H9 (cell line): ENCODE measurements around the gene NPHP1. TPM values are rescaled to one million over a fixed set of nuclear protein-coding genes. Genes with fewer than 3 reads are reported as not detected.
A peak's percentile ranks its signal among the peaks of the same experiment; 100 is the strongest.
"Not testable (repeated sequence)": the region's sequence is repeated elsewhere in the genome, so short reads cannot be mapped to it uniquely, and the experiment has no call there.

Source experiments
- DNase-seq: peaks from one replicate; pipeline ENCODE4 v3.0.0-alpha.2; 2017
- H2AFZ ChIP-seq: one replicate; pipeline ENCODE4 v1.6.1; 2013; ENCODE audit warnings: mild to moderate bottlenecking, low read length, control low read depth, moderate library complexity
- H2AK5ac ChIP-seq: 2 replicates; pipeline ENCODE4 v1.6.1; 2013; ENCODE audit warnings: low read length, control low read depth, mixed read lengths; ENCODE audit not compliant: insufficient read length
- H2BK120ac ChIP-seq: one replicate; pipeline ENCODE4 v1.6.1; 2013; ENCODE audit warnings: low read depth, mild to moderate bottlenecking, low read length, control low read depth, inconsistent platforms; ENCODE audit not compliant: poor library complexity, severe bottlenecking
- H2BK12ac ChIP-seq: 2 replicates; pipeline ENCODE4 v1.6.1; 2013; ENCODE audit warnings: low read length, control low read depth, mixed read lengths, low read depth; ENCODE audit not compliant: insufficient read length
- H2BK15ac ChIP-seq: 2 replicates; pipeline ENCODE4 v1.6.1; 2013; ENCODE audit warnings: low read depth, low read length, control low read depth
- H2BK20ac ChIP-seq: one replicate; pipeline ENCODE4 v1.6.1; 2013; ENCODE audit warnings: low read depth, mild to moderate bottlenecking, low read length, control low read depth, inconsistent platforms; ENCODE audit not compliant: poor library complexity, severe bottlenecking
- H2BK5ac ChIP-seq: 2 replicates; pipeline ENCODE4 v1.6.1; 2013; ENCODE audit warnings: low read length, control low read depth, mixed read lengths; ENCODE audit not compliant: insufficient read length
- H3K14ac ChIP-seq: 2 replicates; pipeline ENCODE4 v1.6.1; 2013; ENCODE audit warnings: low read length, control low read depth; ENCODE audit not compliant: insufficient read depth
- H3K18ac ChIP-seq: 2 replicates; pipeline ENCODE4 v1.6.1; 2013; ENCODE audit warnings: low read depth, mild to moderate bottlenecking, mixed read lengths, low read length, control low read depth; ENCODE audit not compliant: insufficient read length
- H3K23ac ChIP-seq: 2 replicates; pipeline ENCODE4 v1.6.1; 2013; ENCODE audit warnings: low read length, control low read depth, mixed read lengths, low read depth; ENCODE audit not compliant: insufficient read length
- H3K23me2 ChIP-seq: 2 replicates; pipeline ENCODE4 v1.6.1; 2013; ENCODE audit warnings: low read depth, mild to moderate bottlenecking, mixed read lengths, low read length, control low read depth; ENCODE audit not compliant: insufficient read length, poor library complexity, severe bottlenecking
- H3K27ac ChIP-seq: 2 replicates; pipeline ENCODE4 v1.5.1; 2013; ENCODE audit warnings: low read length, control low read depth, mixed read lengths, low read depth; ENCODE audit not compliant: insufficient read length
- H3K27me3 ChIP-seq: 2 replicates; pipeline ENCODE4 v1.6.1; 2013; ENCODE audit warnings: low read length, control low read depth, inconsistent platforms; ENCODE audit not compliant: insufficient read depth
- H3K4ac ChIP-seq: 2 replicates; pipeline ENCODE4 v1.6.1; 2013; ENCODE audit warnings: low read depth, mild to moderate bottlenecking, control low read depth, inconsistent platforms, low read length, moderate library complexity
- H3K4me1 ChIP-seq: 2 replicates; pipeline ENCODE4 v1.6.1; 2013; ENCODE audit warnings: low read length, control low read depth, inconsistent platforms; ENCODE audit not compliant: insufficient read depth
- H3K4me2 ChIP-seq: 2 replicates; pipeline ENCODE4 v1.6.1; 2013; ENCODE audit warnings: low read length, control low read depth, mixed read lengths; ENCODE audit not compliant: insufficient read length, insufficient read depth
- H3K56ac ChIP-seq: 2 replicates; pipeline ENCODE4 v1.6.1; 2013; ENCODE audit warnings: low read depth, mild to moderate bottlenecking, mixed read lengths, low read length, control low read depth; ENCODE audit not compliant: insufficient read length
- H3K79me1 ChIP-seq: 2 replicates; pipeline ENCODE4 v1.6.1; 2013; ENCODE audit warnings: low read depth, mild to moderate bottlenecking, moderate library complexity, low read length, control low read depth, inconsistent platforms; ENCODE audit not compliant: insufficient read depth, poor library complexity, severe bottlenecking
- H3K79me2 ChIP-seq: 2 replicates; pipeline ENCODE4 v1.6.1; 2013; ENCODE audit warnings: low read length, control low read depth, inconsistent platforms; ENCODE audit not compliant: insufficient read depth
- H3K9ac ChIP-seq: 2 replicates; pipeline ENCODE4 v1.6.1; 2013; ENCODE audit warnings: low read length, control low read depth, mixed read lengths; ENCODE audit not compliant: insufficient read length; ENCODE audit errors: extremely low read depth
- H3K9me3 ChIP-seq: one replicate; pipeline ENCODE4 v1.6.1; 2013; ENCODE audit warnings: low read depth, low read length, inconsistent platforms; ENCODE audit not compliant: control insufficient read depth
- H3T11ph ChIP-seq: one replicate; pipeline ENCODE4 v1.6.1; 2013; ENCODE audit warnings: mild to moderate bottlenecking, low read length, control low read depth, inconsistent platforms
- H4K20me1 ChIP-seq: one replicate; pipeline ENCODE4 v1.6.1; 2013; ENCODE audit not compliant: control insufficient read depth, insufficient read length, insufficient read depth
- H4K5ac ChIP-seq: 2 replicates; pipeline ENCODE4 v1.6.1; 2013; ENCODE audit warnings: low read depth, mild to moderate bottlenecking, mixed read lengths, low read length, control low read depth; ENCODE audit not compliant: insufficient read length
- H4K8ac ChIP-seq: replicated peaks from 2 replicates; pipeline ENCODE4 v1.6.1; 2013; ENCODE audit warnings: low read length, control low read depth, mixed read lengths, low read depth; ENCODE audit not compliant: insufficient read length
- H4K91ac ChIP-seq: 2 replicates; pipeline ENCODE4 v1.6.1; 2013; ENCODE audit warnings: low read depth, mild to moderate bottlenecking, moderate library complexity, mixed read lengths, low read length, control low read depth; ENCODE audit not compliant: insufficient read length
- H3K27ac Mint-ChIP-seq, 3 experiments: 2 replicates in 2 of 3; 3 replicates in 1 of 3; pipeline ENCODE4 v1.8.0; 2020 to 2021; ENCODE audit warnings: mixed read lengths in 3 of 3, mild to moderate bottlenecking in 1 of 3, moderate library complexity in 1 of 3
- H3K27me3 Mint-ChIP-seq: 2 replicates; pipeline ENCODE4 v1.8.0; 2021; ENCODE audit warnings: low read depth, mild to moderate bottlenecking, moderate library complexity, mixed read lengths
- H3K36me3 Mint-ChIP-seq, 3 experiments: 2 replicates in 2 of 3; 3 replicates in 1 of 3; pipeline ENCODE4 v1.8.0; 2020 to 2021; ENCODE audit warnings: low read depth in 3 of 3, mixed read lengths in 3 of 3; ENCODE audit not compliant: insufficient read depth in 1 of 3
- H3K4me1 Mint-ChIP-seq, 2 experiments: 2 replicates each; pipeline ENCODE4 v1.8.0; 2020; ENCODE audit warnings: mixed read lengths in 2 of 2
- H3K4me3 Mint-ChIP-seq, 2 experiments: 2 replicates in 1 of 2; 3 replicates in 1 of 2; pipeline ENCODE4 v1.8.0; 2020 to 2021; ENCODE audit warnings: mild to moderate bottlenecking in 2 of 2, mixed read lengths in 2 of 2, moderate library complexity in 1 of 2
- H3K9me3 Mint-ChIP-seq, 2 experiments: 2 replicates in 1 of 2; 3 replicates in 1 of 2; pipeline ENCODE4 v1.8.0; 2020; ENCODE audit warnings: mild to moderate bottlenecking in 2 of 2, mixed read lengths in 2 of 2, moderate library complexity in 1 of 2
- CTCF ChIP-seq: fragments of 200-600 bp; sonication (generic); conservative IDR thresholded peaks from 3 replicates; pipeline ENCODE4 v1.8.0; 2021; ENCODE audit warnings: antibody characterized with exemption, mild to moderate bottlenecking
- WGBS: extraction: QIAGEN DNeasy Blood & Tissue Kit; methylation state at CpG from one replicate; pipeline ENCODE4 v1.1.7; 2013; ENCODE audit warnings: missing lambda C conversion rate, low lambda C conversion rate, mixed read lengths; ENCODE audit not compliant: insufficient read length; ENCODE audit errors: extremely low coverage; 5-methylcytosine and 5-hydroxymethylcytosine counted together
- total RNA-seq: library from RNA; stranded (reverse); gene quantifications from 2 replicates; pipeline ENCODE4 v1.2.1, GENCODE V29; 2021

Gene NPHP1
- total RNA-seq, 1 experiment from 2014 or later, result 2.1 TPM

GRCh38 chr2:110101280-110101844, 103.5 kb downstream of the NPHP1 start:
- Histone ChIP-seq H3K79me1 (no peaks in the 10 kb centered on the region), H3K18ac (no peak overlapping the region), H3K9ac (no peak overlapping the region), H2BK20ac (no peak overlapping the region), H4K8ac (no peak overlapping the region), H3K4ac (no peak overlapping the region), H2AK5ac (no peak overlapping the region), H3K23ac (no peak overlapping the region), H2BK5ac (no peak overlapping the region), H3K27ac (no peak overlapping the region), H4K91ac (no peak overlapping the region), H2AFZ (no peak overlapping the region), H3K23me2 (no peaks in the 10 kb centered on the region), H4K20me1 (no peaks in the 10 kb centered on the region), H3K4me1 (no peaks in the 10 kb centered on the region), H2BK12ac (no peak overlapping the region), H4K5ac (no peak overlapping the region), H3K4me2 (no peak overlapping the region), H2BK15ac (no peak overlapping the region), H3K79me2 (no peaks in the 10 kb centered on the region), H2BK120ac (no peak overlapping the region), H3K14ac (no peak overlapping the region), H3K27me3 (no peaks in the 10 kb centered on the region), H3T11ph (no peak overlapping the region), H3K56ac (no peak overlapping the region), H3K9me3 (no peaks in the 10 kb centered on the region)
- no peak overlapping the region for H3K4me3 Mint-ChIP-seq
- WGBS, result no CpG with 5 or more reads among the region's 11 CpGs
- no peak for TF ChIP-seq CTCF
- H3K36me3 Mint-ChIP-seq, result no peaks in the 10 kb centered on the region; a peak in 1 of 7 replicates
- peaks cover 2% of the 10 kb centered on the region for H3K27me3 Mint-ChIP-seq
- peaks cover 5 to 11% of the 10 kb centered on the region in 2 experiments; a peak in 3 of 4 replicates for H3K4me1 Mint-ChIP-seq
- DNase-seq, result peak; percentile 57
- no peak overlapping the region for H3K27ac Mint-ChIP-seq
- H3K9me3 Mint-ChIP-seq, result peaks cover 2% of the 10 kb centered on the region in 2 experiments; a peak in 2 of 5 replicates

- H3K27me3 Mint-ChIP-seq, H3K18ac ChIP-seq, H3K79me2 ChIP-seq, H2AFZ ChIP-seq, H3K4ac ChIP-seq, H3K4me2 ChIP-seq, H3K23ac ChIP-seq, H3K27me3 ChIP-seq, H3K4me3 Mint-ChIP-seq, H3K56ac ChIP-seq, H4K8ac ChIP-seq, H3T11ph ChIP-seq, H3K79me1 ChIP-seq, H4K91ac ChIP-seq, H4K5ac ChIP-seq, H2AK5ac ChIP-seq, H2BK15ac ChIP-seq, H2BK12ac ChIP-seq, H3K27ac Mint-ChIP-seq, H3K36me3 Mint-ChIP-seq, H3K27ac ChIP-seq, H2BK5ac ChIP-seq, H3K14ac ChIP-seq, H3K23me2 ChIP-seq, H2BK20ac ChIP-seq, H4K20me1 ChIP-seq, DNase-seq, H3K4me1 ChIP-seq, H2BK120ac ChIP-seq, H3K9ac ChIP-seq, H3K9me3 Mint-ChIP-seq, H3K9me3 ChIP-seq: not testable (repeated sequence)
- WGBS, result no CpG with 5 or more reads among the region's 4 CpGs
- H3K4me1 Mint-ChIP-seq, result peaks cover 5 to 11% of the 10 kb centered on the region in 2 experiments; a peak in 3 of 4 replicates
These were observed 103.9 kb downstream of the NPHP1 start for GRCh38 chr2:110100880-110101279.
